CD4-positive, alpha-beta T cell (primary cell): Measurements from ENCODE around the gene LDHB. TPM values are rescaled to one million over a fixed set of nuclear protein-coding genes. Genes with fewer than 3 reads are reported as not detected.
"Not testable (repeated sequence)": the region's sequence is repeated elsewhere in the genome, so short reads cannot be mapped to it uniquely, and the experiment has no call there.

Experiments
- ATAC-seq: fragments of 200-7000 bp; cut with Tn5 transposase; one replicate; pipeline ENCODE4 v1.10.0; 2022; ENCODE audit warnings: mild to moderate bottlenecking; ENCODE audit not compliant: poor library complexity
- CTCF ChIA-PET: fragments of 350-600 bp; sonication (Branson Sonifier 250); formaldehyde crosslinking; loops from one replicate; lab custom pipeline; 2021; ENCODE audit warnings: antibody characterized with exemption, inconsistent platforms; lab: Charles Lee
- POLR2A ChIA-PET: fragments of 350-600 bp; sonication (Branson Sonifier 250); formaldehyde crosslinking; loops from one replicate; lab custom pipeline; 2021; ENCODE audit warnings: antibody characterized with exemption, inconsistent platforms; lab: Charles Lee
- DNase-seq, 14 experiments: peaks; one replicate each; pipeline ENCODE4 v3.0.0-alpha.2; 2013 to 2020; ENCODE audit warnings: mixed read lengths in 2 of 14
- H3K27ac ChIP-seq, 2 donors: one replicate each; pipeline versions ENCODE4 v1.5.1 to v1.7.0; 2013; ENCODE audit warnings: low read length in 2 of 2, low read depth in 1 of 2, mild to moderate bottlenecking in 1 of 2
- H3K27me3 ChIP-seq, 2 experiments: 1 replicate in 1 of 2; 2 replicates in 1 of 2; pipeline versions ENCODE4 v1.6.1 to v1.7.0; 2013; ENCODE audit warnings: low read length in 2 of 2, control low read depth in 1 of 2, mild to moderate bottlenecking in 1 of 2, moderate library complexity in 1 of 2; ENCODE audit not compliant: insufficient read depth in 2 of 2, control insufficient read depth in 1 of 2
- H3K36me3 ChIP-seq: one replicate; pipeline ENCODE4 v1.6.1; 2013; ENCODE audit warnings: low read length, control low read depth; ENCODE audit not compliant: insufficient read depth
- H3K4me1 ChIP-seq: one replicate; pipeline ENCODE4 v1.6.1; 2013; ENCODE audit warnings: low read length, control low read depth; ENCODE audit not compliant: insufficient read depth
- H3K4me3 ChIP-seq: one replicate; pipeline ENCODE4 v1.5.1; 2013; ENCODE audit warnings: mild to moderate bottlenecking, low read length, moderate library complexity
- H3K9me3 ChIP-seq, 2 experiments: 1 replicate in 1 of 2; 2 replicates in 1 of 2; pipeline versions ENCODE4 v1.6.1 to v1.7.0; 2013; ENCODE audit warnings: low read length in 2 of 2, mild to moderate bottlenecking in 2 of 2, control low read depth in 1 of 2, moderate library complexity in 1 of 2; ENCODE audit not compliant: control insufficient read depth in 1 of 2, insufficient read depth in 1 of 2
- H3K27ac Mint-ChIP-seq: one replicate; pipeline ENCODE4 v1.8.0; 2020; ENCODE audit warnings: mixed read lengths
- H3K27me3 Mint-ChIP-seq: one replicate; pipeline ENCODE4 v1.8.0; 2021; ENCODE audit warnings: mixed read lengths
- H3K36me3 Mint-ChIP-seq: one replicate; pipeline ENCODE4 v1.8.0; 2021; ENCODE audit warnings: low read depth, mixed read lengths
- H3K4me1 Mint-ChIP-seq: one replicate; pipeline ENCODE4 v1.8.0; 2021; ENCODE audit warnings: low read depth, mixed read lengths
- H3K4me3 Mint-ChIP-seq: one replicate; pipeline ENCODE4 v1.8.0; 2020; ENCODE audit warnings: mild to moderate bottlenecking, mixed read lengths
- H3K9me3 Mint-ChIP-seq: one replicate; pipeline ENCODE4 v1.8.0; 2020; ENCODE audit warnings: mixed read lengths
- intact Hi-C, 2 experiments: fragments of 100-400 bp; cut with DNase I in 1 of 2; cut with micrococcal nuclease in 1 of 2; formaldehyde crosslinking; loops; one replicate each; pipeline versions ENCODE4 v1.15.1 to v1.9.0; 2023 to 2025; cut with DNase I, micrococcal nuclease
- total RNA-seq, 174 experiments: library from RNA in 2 of 174; stranded (reverse) in 2 of 174; gene quantifications; one replicate each; pipeline ENCODE4 v1.2.3 and lab custom pipeline; 2021 to 2026
- TF ChIP-seq, protein P1 (sequence below): fragments of 200-600 bp; IDR thresholded peaks from one replicate; pipeline ENCODE4 v1.8.0; 2022; ENCODE audit warnings: antibody characterized with exemption, mild to moderate bottlenecking

The LDHB gene
- total RNA-seq, 2 experiments from 2014 or later: 559 to 605 TPM

DNA sequence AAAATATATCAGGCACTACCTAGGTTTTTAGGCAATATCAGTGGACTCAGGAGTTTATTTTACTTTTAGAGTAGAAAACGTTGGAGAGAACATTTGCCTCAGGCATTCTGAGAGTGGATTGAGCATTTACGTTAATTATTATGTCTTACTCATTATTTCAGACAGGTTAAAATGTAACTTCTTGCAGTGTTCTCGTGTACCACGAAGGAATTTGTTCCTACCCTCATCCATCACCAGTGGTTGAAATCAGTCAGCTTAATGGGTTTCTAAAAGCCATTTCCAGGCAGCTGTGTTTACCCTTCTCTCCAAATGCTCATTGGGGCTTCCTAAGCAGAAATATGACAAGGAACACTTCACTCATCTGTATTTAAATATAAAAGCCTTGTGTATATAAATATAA, 9.1 kb upstream of the LDHB start:
- ChIA-PET POLR2A (interaction anchor here (1.2 to 3.1 kb wide), 2 partner anchors 9 to 10 kb away, joined by 3 to 12 read pairs; partner anchors contain the start of gene LDHB), CTCF (no interaction called here)
- DNase-seq (no peak), ATAC-seq (no peak)
- no peak overlapping the region for H3K27ac ChIP-seq
- no peaks in the 10 kb centered on the region for H3K4me1 ChIP-seq
- no peak overlapping the region for H3K4me3 ChIP-seq
- Mint-ChIP-seq H3K27me3 (no peaks in the 10 kb centered on the region), H3K9me3 (no peaks in the 10 kb centered on the region), H3K27ac (no peak overlapping the region), H3K4me1 (no peaks in the 10 kb centered on the region), H3K36me3 (no peaks in the 10 kb centered on the region), H3K4me3 (no peak overlapping the region)
- peaks cover 0 to 2% of the 10 kb centered on the region in 2 experiments for H3K9me3 ChIP-seq
- no peaks in the 10 kb centered on the region for H3K36me3 ChIP-seq
- no peaks in the 10 kb centered on the region for H3K27me3 ChIP-seq
- TF ChIP-seq, protein P1, sequence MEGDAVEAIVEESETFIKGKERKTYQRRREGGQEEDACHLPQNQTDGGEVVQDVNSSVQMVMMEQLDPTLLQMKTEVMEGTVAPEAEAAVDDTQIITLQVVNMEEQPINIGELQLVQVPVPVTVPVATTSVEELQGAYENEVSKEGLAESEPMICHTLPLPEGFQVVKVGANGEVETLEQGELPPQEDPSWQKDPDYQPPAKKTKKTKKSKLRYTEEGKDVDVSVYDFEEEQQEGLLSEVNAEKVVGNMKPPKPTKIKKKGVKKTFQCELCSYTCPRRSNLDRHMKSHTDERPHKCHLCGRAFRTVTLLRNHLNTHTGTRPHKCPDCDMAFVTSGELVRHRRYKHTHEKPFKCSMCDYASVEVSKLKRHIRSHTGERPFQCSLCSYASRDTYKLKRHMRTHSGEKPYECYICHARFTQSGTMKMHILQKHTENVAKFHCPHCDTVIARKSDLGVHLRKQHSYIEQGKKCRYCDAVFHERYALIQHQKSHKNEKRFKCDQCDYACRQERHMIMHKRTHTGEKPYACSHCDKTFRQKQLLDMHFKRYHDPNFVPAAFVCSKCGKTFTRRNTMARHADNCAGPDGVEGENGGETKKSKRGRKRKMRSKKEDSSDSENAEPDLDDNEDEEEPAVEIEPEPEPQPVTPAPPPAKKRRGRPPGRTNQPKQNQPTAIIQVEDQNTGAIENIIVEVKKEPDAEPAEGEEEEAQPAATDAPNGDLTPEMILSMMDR: no peak
- intact Hi-C loops: no loop called here

DNA sequence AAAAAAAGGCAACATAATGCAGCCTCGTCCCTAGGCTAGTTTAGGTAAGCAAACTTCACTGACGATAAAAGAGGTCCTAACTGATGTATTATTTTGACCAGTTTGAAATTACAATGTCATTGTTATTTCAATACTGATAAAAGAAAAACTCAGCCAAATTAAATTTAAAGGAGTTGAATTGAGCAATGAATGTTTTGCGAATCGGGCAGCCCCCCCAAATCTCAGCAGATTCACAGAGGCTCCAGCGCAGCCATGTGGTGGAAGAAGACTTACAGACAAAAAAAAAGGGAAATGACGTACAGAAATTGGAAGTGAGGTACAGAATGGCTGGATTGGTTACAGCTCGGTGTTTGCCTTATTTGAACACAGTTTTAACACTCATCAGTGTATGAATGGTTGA, 8.2 kb upstream of the LDHB start:
- no peak overlapping the region for H3K4me3 Mint-ChIP-seq
- ATAC-seq (no peak), DNase-seq (no peak)
- H3K27ac Mint-ChIP-seq: no peak overlapping the region
- POLR2A ChIA-PET: interaction anchor here (1.2 to 3.1 kb wide), 2 partner anchors 8 to 11 kb away, joined by 3 to 12 read pairs; partner anchors contain the start of gene LDHB
- no peaks in the 10 kb centered on the region for H3K9me3 Mint-ChIP-seq
- Histone ChIP-seq H3K36me3 (no peaks in the 10 kb centered on the region), H3K27me3 (no peaks in the 10 kb centered on the region), H3K27ac (no peak overlapping the region), H3K9me3 (peaks cover 0 to 3% of the 10 kb centered on the region in 2 experiments), H3K4me3 (no peak overlapping the region), H3K4me1 (no peaks in the 10 kb centered on the region)
- H3K4me1 Mint-ChIP-seq: peaks cover 1% of the 10 kb centered on the region
- TF ChIP-seq, protein P1: no peak
- H3K27me3 Mint-ChIP-seq: no peaks in the 10 kb centered on the region
- CTCF ChIA-PET: interaction anchor here (0.7 kb wide), 1 partner anchor 15 kb away, joined by 4 read pairs; no protein-coding TSS in a partner anchor
- intact Hi-C loops: no loop called here
- no peaks in the 10 kb centered on the region for H3K36me3 Mint-ChIP-seq

DNA sequence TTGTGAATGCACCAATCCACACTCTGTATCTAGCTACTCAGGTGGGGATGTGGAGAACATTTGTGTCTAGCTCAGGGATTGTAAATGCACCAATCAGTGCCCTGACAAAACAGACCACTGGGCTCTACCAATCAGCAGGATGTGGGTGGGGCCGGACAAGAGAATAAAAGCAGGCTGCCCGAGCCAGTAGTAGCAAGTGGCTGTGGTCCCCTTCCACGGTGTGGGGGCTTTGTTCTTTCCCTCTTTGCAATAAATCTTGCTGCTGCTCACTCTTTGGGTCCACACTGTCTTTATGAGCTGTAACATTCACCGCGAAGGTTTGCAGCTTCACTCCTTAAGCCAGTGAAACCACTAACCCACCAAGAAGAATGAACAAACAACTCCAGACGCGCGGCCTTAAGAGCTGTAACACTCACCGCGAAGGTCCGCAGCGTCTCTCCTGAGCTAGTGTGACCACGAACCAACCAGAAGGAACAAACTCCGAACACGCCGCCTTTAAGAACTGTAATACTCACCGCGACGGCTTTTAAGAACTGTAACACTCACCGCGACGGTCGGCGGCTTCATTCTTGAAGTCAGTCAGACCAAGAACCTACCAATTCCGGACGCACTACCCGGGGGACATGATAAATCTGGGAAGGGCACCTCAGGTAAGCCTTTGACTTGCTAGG, 4.6 kb upstream of the LDHB start:
- Mint-ChIP-seq H3K9me3 (no peaks in the 10 kb centered on the region), H3K4me3 (no peak overlapping the region), H3K36me3 (peaks cover 10% of the 10 kb centered on the region), H3K27ac (no peak overlapping the region), H3K4me1 (peaks cover 32% of the 10 kb centered on the region), H3K27me3 (no peaks in the 10 kb centered on the region)
- POLR2A ChIA-PET: interaction anchor here (1.3 kb wide), 1 partner anchor 10 kb away, joined by 4 read pairs; no protein-coding TSS in a partner anchor
- Histone ChIP-seq H3K36me3 (no peaks in the 10 kb centered on the region), H3K9me3 (peaks cover 0 to 3% of the 10 kb centered on the region in 2 experiments), H3K27ac (no peak overlapping the region), H3K4me1 (peaks cover 5% of the 10 kb centered on the region), H3K27me3 (no peaks in the 10 kb centered on the region), H3K4me3 (no peak overlapping the region)
- TF ChIP-seq, protein P1: no peak
- CTCF ChIA-PET: no interaction called here
- intact Hi-C loops: no loop called here
- ATAC-seq (no peak), DNase-seq (no peak)

DNA sequence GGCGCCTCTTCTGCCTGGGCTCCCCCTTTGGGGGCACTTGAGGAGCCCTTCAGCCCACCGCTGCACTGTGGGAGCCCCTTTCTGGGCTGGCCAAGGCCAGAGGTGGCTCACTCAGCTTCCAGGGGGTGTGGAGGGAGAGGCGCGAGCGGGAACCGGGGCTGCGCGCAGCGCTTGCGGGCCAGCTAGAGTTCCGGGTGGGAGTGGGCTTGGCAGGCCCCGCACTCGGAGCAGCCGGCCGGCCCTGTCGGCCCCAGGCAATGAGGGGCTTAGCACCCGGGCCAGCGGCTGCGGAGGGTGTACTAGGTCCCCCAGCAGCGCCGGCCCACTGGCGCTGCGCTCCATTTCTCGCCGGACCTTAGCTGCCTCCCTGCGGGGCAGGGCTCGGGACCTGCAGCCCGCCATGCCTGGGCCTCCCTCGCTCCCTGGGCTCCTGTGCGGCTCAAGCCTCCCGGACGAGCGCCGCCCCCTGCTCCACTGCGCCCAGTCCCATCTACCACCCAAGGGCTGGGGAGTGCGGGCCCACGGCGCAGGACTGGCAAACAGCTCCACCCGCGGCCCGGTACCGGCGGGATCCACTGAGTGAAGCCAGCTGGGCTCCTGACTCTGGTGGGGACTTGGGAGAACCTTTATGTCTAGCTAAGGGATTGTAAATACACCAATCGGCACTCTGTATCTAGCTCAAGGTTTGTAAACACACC, 3.9 kb upstream of the LDHB start:
- not testable (repeated sequence) for H3K4me1 ChIP-seq, H3K27ac Mint-ChIP-seq, H3K9me3 ChIP-seq, H3K4me3 ChIP-seq, H3K9me3 Mint-ChIP-seq, H3K27me3 Mint-ChIP-seq, H3K36me3 ChIP-seq, H3K27ac ChIP-seq, H3K27me3 ChIP-seq, DNase-seq, ATAC-seq, H3K4me3 Mint-ChIP-seq
- ChIA-PET CTCF (interaction anchor here (1.8 kb wide), 1 partner anchor 19 kb away, joined by 5 read pairs; no protein-coding TSS in a partner anchor), POLR2A (interaction anchor here (1.0 to 1.6 kb wide), 3 partner anchors 10 to 20 kb away, joined by 3 to 5 read pairs (median 4); no protein-coding TSS in a partner anchor)
- intact Hi-C loops: loop anchor here in 1 of 2 experiments (2.0 kb wide), 1 partner anchor 13 kb away; no protein-coding TSS in a partner anchor
- Mint-ChIP-seq H3K4me1 (peaks cover 37% of the 10 kb centered on the region), H3K36me3 (peaks cover 17% of the 10 kb centered on the region)
